GM21423 (cell line): ENCODE data around the gene DENND2D.
"Not testable (repeated sequence)": the region's sequence is repeated elsewhere in the genome, so short reads cannot be mapped to it uniquely, and the experiment has no call there.

Experiments
- ATAC-seq: cut with Tn5 transposase; IDR thresholded peaks from one replicate; pipeline ENCODE4 v1.9.1; 2021; ENCODE audit warnings: mild to moderate bottlenecking, moderate library complexity; ENCODE audit not compliant: unreplicated experiment

DENND2D gene

DNA sequence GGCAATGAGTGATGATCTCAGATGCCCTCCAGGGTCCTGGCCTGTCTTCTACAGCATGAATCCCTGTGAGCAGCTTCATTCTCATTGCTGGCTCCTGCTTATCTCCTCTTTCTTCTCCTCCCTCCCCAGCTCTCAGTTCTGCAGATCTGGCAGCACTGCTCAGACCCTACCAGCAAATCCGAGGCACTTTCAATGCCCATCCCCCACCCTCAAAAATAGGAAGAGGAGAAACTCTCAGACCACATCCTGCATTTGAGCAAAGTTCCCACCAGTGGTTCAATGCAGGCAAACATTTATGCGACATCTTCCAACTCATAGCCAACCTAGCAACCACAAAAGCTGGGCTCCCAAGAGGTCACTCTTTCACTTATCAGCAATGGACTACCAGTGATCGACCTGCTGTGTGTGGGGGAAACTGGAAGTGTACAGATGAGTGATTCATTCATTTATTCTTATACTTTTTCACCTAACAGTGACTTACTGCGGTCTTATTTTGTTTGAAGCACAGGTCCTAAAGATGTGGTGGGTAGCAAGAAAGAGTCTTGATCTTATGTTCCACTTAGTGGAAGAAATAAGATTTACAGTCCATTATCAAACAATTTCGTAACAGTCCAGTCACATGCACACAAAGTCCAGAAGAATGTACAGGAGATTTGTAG, 21.3 kb upstream of the DENND2D start:
- ATAC-seq, result peak; percentile 46

DNA sequence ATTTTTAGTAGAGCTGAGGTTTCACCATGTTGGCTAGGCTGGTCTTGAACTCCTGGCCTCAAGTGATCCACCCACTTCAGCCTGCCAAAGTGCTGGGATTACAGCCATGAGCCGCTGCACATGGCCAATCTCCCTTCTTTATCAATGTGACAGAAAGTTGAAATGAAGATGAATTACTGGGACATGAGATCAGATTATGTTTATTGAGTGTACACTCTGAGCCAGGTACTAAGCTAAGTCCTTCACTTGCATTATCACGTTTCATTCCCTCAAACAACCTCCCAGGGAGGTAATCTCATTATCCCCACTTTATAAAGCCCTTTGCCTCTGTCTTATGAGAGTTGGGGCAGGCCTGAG, 20.8 kb upstream of the DENND2D start:
- ATAC-seq, result no peak

DNA sequence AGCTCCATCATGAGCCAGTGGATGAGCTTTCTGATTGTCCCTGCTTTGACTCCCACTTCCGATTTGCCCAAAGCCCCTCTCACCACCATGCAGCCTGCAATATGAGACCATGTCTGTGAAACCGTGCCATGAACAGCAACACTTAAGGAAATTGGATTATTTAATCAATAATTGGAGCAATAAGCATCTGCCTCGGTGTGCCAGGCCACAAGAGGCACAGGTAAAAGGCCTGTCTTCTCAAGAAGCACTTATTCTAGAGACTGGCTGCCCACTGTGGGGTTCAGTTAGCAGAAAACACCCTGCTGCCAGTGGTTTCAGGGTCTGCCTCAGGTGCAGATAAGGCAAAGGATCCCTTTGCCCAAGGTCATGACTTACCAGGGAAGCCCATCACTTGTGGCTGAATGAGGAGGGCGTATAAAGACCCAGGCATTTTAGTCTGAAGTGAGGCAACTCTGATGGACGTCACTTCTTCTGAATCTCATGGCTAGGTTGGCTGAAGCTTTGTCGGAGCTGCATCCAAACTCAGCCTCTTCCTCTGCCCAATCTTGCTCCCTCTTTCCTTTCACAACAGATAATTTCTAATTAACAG, 19.9 kb upstream of the DENND2D start:
- no peak for ATAC-seq

DNA sequence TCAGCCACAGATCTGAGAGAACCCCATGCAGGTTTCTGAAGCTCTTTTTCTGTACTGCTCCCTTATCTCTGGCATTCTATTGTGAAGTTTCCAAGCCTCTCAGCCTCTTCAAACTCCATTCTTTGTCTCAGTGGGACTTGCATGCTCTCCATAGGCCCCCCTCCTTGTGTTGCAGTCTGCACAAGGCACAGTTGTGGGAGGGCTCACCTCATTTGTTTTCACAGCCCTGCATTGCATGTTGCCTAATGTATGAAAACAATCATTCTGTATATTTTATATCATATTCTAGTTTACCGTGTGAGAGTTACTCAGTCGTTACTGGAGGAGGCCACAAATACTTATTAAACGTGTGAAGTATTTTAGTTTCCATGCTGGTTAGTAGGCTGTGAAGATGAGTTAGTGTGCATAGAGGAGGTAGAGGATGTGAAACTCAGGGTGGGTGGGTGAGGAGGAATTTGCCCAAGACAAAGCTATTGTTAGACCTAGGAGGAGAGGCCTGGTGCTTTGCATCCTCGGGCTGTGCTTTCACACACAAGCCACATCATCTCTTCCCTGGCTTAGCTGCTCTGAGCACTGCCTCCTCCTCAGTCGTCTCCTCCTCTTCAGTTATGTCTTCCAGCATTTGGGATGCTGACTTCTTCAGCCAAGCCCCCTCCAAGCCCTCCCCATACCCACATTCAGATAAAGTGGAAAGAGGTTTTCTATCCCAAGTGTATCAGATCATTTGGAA, 19.3 kb upstream of the DENND2D start:
- peak; percentile 35 for ATAC-seq

DNA sequence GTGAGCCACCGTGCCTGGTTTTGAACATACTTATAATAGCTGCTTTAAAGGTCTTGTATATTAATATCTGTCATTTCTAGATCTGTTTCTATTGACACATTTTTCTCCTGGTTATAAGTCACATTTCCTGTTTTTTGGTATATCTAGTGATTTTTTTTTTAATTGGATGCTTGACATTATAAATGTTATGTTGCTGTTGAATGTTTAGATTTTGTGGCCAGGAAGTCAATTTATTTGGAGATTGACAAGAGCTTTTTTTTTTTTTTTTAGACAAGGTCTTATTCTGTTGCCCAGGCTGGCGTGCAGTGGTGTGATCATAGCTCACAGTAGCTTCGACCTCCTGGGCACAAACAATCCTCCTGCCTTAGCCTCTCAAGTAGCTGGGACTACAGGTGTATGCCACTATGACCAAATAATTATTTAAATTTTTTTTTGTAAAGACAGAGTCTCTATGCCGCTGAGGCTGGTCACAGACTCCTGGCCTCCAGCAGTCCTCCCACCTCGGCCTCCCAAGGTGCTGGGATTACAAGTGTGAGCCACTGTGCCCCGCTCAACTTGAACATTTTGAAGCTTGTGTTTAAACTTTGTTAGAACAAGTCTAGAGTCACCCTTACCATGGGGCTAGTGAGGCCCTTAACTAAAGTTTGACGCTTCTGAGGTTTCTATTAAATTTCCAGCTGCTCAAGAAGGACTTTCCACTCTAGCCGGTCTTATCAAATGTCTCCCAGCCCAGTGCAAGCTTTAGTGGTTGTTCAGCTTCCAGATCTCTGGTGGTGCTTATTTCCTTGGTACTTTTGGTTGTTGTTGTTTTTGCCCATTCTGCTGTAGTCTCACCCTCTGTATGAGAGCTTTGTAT, 18.5 kb upstream of the DENND2D start:
- ATAC-seq, result no peak

DNA sequence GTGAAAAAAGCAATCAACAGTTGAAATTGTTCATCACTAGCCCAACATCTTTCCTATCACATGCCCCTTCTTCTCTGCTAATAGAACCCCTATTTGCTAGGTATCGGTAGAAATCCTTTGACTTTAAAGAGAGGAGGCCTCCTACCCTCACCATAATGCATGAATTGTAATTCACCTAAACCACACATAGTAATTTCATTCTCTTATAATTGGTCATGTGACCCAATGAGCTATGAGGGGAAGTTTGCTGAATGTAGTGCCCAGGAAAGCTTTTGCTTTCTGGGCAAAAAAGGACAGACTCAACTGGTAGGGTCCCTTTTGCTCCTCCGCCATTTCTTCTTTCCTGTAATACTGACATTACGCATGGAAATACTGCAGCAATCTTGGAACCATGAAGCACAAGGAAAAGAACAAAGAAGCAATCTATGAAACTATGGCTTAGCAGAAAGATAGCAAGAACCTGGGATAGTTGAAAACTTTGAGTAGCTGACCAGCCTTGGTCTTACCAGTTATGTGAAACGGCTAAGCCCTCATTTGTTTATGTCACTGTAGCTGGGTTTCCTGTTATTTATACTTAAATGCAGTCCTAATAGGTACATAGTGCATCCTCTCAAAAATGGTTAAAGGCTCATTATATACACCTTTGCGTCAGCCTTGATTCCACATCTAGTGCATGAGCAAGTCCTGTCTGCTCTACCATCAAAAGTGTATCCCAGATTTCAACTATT, 16.9 kb upstream of the DENND2D start:
- no peak for ATAC-seq

DNA sequence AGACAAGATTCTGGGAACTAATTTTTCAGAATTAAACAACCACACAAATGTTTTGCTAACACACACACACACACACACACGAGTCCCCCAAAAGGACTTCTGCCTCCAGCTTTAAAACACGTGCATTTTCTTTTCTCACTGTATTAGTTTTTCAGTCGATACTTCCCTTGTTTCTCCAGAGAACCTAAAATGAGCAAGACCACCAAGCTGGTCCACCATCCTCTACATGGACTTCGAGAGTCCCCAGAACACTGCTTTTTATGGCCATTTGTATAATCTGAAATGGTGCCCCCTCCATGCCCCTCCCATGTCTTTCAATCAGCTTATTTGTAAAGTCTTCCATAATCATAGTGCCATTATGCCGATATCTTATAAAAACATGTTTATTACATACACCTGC, 16.3 kb upstream of the DENND2D start:
- ATAC-seq, result no peak

DNA sequence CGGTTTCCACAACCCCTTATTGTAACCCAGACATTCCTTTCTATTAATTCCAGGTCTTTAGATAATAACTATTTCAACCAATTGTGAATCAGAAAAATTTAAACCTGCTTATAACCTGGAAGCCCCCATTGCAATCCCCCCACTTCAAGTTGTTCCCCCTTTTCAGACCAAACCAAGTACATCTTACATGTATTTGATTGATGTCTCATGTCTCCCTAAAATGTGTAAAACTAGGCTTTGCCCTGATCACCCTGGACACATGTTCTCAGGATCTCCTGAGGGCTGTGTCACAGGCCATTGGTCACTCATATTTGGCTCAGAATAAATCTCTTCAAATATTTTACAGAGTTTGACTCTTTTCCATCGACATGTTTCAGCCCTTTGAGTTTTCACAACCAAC, 14.8 kb upstream of the DENND2D start:
- ATAC-seq, result not testable (repeated sequence)

DNA sequence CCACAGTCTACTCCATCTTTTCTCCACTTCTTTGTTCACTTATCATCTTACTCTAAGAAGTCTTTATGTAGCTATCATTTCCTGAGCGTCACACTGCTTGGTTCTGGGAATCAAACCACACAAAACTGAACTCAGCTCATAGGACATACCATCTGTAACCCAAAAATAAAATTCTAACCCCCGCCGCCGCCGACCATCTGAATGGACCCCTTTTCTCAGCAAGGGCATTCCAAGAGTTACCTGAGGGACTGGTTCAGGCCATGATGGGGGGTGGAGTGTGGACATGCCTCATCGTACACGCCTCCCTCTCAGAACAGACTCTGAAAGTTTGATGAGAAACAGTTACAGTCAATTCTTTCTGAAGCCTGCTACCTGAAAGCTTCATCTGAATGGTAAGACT, 14.4 kb upstream of the DENND2D start:
- ATAC-seq, result no peak

DNA sequence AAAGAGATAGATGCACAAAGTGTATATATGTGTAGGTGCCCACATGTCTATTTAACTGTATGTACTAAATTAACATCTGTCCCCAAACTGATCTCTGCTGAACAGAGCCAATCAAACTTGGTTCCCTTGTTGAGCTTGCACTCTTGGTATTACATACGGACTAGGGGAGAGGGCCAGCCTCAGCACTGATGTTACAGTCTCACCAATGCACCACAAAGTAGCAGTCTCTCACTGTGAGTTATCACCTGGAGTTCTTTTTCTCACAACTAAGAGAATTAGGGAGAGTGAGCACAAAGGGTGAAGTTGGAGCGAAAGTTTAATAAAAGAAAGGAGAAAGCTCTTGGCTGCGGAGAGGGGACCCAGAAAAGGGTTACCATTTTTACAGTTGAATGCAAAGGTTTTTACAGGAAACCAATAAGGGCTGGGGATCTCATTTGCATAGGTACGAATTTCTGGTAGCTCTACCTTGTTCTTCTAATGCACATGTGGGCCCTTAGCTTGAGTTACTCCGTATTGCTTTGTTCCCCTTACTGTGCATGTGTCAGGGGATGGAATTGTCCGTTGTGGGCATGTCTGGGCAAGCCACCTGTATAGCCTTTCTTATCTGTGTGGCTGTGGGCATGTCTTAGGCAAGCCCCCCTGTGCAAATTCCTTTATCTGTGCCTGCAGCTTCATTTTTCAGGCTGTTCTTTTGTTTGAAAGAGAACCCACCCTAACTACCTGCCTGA, 13.8 kb upstream of the DENND2D start:
- no peak for ATAC-seq

DNA sequence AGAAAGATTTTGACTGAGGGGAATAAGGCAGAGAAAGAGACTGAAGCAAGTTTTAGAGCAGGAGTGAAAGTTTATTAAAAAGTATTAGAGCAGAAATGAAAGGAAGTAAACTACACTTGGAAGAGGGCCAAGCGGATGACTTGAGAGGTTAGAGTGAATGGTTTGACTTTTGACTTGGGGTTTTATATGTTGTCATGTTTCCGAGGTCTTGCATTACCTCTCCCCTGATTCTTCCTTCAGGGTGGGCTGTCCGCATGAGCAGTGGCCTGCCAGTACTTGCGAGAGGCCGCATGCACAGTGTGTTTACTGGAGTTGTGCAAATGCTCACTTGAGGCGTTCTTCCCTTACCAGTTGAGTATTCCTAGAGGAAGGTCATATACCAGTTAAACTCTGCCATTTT, 13.0 kb upstream of the DENND2D start:
- ATAC-seq, result no peak

DNA sequence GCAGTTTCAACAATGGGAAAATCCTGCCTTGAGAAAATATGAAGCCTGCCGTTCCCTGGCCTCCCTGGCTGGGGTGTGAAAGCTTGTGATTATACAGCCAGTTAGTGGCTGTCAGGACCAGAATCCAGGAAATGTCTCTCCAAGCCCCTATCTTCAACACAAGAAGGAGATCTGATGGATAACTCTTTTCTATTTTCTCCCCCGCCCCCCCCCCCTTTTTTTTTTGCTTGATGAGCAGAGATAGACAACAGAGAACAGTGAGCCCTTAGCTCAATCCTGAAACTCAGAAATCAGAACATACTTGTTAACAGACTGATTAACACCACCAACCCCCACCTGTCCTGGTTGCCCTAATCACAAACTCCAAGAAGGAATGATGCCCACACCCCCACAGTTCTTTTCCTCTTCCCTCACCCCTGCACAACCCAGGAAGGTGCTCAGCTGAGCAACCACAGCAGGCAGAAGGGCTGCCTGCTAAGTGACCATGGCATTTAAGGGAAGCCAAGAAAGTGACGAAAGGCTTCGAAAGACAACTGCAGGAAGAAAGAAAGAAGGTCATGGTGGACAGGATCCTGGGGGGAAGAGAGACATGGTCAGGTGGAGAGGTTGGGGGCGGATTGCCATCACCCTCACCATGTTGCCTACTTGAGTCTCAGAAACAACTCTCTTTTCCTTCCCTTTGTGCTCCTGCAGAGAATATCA, 12.3 kb upstream of the DENND2D start:
- ATAC-seq, result no peak

DNA sequence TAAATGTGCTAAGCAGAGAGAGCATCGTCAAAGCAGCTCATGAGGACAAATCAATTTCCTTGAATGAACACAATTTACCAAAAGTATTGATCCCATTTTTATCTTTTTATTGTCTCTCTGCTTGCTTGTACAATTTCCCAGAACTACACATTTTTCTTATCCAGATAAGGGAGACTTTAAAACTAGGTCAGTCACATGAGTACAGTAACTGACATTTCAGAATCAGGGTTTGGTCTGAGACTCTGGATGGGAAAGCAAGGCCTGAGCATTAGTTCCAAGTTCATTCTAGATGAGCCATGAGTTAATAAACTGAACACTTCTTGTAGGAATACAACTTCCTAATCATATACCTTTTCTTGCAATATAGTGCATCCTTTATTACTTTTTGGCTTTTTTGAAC, 11.5 kb upstream of the DENND2D start:
- ATAC-seq, result no peak

DNA sequence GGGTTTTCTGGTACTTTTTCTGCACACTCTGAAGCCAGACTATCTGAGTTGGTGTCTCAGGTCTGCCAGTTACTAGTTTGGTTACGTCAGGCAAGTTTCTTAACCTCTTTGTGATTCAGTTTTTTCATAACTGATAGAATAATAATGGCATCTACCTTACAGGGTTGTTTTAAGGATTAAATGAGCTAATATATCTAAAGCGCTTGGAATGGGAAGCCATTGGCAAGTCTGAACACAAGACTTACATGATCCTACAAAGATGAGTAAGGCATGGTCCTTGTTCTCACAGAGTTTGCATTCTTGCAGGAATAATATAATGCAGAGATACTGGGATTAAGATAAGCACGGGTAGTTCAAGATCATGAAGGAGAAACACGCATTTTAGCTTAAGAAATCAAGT, 9.2 kb upstream of the DENND2D start:
- no peak for ATAC-seq

DNA sequence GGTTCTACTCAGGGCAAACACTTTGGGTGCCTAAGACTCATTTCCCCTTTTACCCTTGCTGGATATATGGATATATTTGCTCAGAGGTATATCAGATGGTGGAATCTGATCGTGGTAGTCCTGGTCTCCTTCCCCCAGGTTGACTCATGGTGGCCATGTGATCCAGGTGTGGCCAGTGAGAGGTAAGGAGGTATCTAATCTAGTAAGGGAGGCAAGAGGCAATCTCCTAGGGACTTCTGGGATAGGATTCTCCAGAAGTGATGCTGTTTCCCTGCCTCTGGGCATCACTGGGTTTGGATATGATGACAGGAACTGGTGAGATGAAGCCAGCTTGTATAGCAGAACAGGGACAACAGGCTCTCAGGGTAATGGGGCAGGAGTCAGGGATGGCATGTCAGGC, 8.5 kb upstream of the DENND2D start:
- no peak for ATAC-seq

DNA sequence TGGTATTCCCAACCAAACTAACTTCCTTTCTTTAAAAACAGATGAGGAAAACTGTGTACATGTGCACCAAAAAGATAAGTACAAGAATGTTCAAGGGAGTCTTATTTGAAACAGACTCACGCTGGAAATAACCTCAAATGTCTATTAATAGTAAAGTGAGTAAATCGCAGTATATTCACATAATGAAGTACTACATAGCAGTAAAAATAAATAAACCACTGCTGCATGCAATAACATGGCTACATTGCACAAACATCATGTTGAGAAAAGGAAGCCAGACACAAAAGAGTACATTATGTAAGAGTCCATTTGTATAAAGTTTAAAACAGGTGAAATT, 5.2 kb upstream of the DENND2D start:
- ATAC-seq, result no peak

DNA sequence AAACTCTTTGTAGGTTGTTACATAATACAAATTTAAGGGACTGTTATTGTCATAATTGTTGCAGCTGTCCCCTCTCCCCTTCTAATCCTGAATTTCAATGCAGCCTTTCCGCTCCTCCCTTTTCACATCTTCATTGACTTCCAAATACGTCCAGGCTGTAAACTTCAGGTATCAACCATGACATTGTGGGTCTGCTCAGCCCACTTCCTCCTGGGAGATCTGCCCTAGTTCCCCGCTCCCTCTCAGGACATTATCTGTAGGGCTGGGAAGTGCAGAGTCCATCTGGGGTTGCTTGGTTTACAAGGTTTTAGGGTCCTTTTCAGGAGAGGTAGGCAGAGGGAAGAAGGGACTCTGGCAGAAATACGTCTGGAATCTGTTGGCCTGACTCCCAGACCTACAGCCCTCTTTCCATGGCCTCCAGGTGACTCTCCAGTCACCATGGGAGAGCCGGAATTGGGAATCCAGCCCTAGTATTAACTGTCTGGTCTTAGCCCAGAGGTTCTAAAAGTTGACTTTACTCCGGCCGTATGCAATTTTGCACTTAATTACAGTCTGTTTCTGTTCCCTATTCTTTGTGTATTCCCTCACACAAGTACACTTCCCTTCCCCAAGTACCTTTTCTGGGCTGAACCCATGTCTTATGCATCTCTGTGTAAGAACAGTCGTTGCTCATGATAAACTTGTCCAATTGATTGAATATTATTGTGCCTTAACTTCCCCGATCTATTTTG, 4.7 kb upstream of the DENND2D start:
- ATAC-seq, result no peak

DNA sequence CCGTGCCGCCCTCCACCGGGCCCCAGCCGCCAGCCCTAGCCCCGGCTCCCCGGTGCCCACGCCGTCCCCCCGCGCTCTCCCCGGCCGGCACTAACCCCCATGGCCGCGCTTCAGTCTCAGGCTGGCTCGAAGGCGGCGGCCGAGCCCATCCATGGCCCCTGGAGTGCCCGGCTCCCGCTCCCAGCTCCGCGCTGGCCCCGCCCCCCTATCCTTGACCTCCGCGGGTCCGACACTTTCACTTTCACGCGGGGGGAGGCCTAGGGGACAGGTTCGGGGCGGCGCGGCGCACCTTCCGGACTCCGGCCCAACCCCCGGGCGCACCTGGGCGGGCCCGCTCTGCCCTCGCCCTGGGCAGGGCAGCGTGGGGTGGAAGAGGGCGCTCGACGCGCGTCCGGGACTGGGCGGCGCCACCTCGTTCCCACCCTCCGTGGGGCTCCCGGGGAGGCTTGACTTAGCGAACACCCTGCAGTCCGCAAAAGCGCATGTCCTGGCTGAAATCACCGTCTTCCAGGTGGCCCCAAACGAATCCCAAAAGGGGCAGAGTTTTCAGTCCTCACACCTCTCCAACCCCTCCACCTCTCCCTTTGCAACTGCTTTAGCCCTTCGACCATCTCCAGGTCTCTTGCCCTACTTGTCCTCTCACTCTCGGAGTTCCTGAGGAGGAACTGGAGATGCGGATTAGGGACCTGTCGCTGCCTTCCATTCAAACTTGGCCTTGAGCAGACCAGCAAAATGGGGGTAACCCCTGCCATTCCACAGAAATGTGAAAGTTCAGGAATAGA, 3.9 kb upstream of the DENND2D start:
- ATAC-seq, result peak; percentile 65
